Measurements from ENCODE around the gene INTS15.
"Not testable (repeated sequence)": the region's sequence is repeated elsewhere in the genome, so short reads cannot be mapped to it uniquely, and the experiment has no call there.

The INTS15 gene

DNA sequence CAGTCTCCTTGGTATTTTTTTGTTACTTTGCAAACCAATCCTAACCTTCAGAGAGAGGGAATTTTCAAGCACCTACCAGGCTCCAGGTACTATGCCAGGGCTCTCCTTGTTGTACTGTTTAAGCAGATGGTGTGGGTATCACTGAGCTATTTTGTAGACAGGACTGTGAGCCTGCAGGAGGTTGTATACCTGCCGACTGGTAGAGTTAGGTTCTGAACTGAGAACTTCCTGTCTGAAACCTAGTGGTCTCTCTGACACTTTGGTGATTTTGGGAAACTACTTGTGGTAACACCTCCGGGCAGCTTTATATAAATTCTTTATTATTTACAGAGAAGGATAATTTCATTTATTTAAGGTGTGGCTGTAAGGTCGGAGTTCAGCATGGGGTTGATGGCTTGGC lies 30.1 kb downstream of the INTS15 start:
- DNase-seq: no peak

DNA sequence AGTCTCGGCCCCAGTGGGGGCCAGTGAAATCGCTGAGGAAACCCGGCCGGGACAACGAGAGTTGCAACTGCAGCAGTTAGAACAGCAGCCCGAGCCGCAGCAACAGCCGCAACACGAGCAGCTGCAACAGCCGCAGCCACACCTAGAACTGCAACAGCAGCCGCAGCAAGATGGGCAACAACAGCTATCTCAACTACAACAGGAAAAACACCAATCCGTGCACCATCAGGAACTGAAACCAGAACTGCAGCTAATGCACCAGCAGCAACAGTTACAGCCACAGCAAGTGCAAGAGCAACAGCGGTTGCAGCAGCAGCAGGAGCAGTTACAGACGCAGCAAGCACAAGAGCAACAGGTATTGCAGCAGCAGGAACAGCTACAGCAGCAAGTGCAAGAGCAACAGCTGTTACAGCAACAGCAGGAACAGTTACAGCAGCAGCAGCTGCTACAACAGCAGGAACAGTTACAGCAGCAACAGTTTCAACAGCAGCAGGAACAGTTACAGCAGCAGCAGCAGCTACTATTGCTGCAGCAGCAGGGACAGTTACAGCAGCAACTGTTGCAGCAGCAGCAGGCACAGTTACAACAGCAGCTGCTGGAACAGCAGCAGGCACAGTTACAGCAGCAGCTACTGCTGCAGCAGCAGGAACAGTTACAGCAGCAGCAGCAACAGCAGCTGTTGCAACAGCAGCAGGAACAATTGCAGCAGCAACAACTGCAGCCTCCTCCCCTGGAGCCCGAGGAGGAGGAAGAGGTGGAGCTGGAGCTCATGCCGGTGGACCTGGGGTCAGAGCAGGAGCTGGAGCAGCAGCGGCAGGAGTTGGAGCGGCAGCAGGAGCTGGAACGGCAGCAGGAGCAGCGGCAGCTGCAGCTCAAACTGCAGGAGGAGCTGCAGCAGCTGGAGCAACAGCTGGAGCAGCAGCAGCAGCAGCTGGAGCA lies 31.6 kb downstream of the INTS15 start:
- no peak for DNase-seq

DNA sequence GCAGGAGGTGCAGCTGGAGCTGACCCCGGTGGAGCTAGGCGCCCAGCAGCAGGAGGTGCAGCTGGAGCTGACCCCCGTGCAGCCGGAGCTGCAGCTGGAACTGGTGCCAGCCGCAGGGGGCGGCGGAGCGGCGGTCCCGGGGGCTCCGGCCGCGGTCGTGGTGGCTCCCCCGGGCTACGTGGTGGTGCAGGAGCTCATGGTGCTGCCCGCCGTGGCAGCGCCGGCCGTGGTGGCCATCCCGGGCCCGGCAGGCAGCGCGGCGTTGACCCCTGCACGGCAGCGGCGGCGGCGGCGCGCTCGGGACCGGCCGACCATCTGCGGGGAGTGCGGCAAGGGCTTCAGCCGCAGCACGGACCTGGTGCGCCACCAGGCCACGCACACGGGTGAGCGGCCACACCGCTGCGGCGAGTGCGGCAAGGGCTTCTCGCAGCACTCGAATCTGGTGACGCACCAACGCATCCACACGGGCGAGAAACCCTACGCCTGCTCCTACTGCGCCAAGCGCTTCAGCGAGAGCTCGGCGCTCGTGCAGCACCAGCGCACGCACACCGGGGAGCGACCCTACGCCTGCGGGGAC lies 32.4 kb downstream of the INTS15 start:
- DNase-seq: no peak

DNA sequence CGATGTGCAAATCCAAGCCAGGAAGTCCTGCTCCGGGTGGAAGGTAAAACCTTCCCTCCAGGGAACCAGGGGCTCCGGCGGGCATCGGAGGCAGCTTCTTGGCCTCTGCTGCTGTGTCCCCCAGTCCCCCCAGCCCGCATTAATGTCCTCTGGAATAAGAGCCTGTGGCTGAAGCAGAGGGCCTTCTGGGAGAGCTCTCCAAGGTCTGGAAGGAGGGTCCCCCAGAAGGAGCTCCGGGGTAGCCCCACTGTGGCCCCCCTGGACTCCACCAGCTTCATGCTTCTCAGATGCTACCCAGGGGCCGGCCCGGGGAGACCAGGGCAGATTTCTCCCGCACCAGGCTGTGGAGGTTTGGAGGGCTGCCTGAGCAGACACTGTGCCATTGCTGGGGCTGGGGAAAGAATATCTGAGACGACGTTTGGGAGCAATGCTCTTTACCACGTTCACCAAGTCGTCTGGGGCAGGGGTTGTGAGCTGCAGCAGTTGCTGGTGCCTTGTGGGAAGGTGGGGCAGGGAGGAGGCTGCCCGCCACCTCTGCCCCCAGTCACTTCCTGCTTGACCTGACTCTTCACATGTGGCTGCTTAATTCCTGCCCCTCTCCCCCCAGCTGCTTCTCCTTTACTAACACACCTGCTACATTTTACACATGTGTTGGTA lies 33.9 kb downstream of the INTS15 start:
- DNase-seq: no peak

DNA sequence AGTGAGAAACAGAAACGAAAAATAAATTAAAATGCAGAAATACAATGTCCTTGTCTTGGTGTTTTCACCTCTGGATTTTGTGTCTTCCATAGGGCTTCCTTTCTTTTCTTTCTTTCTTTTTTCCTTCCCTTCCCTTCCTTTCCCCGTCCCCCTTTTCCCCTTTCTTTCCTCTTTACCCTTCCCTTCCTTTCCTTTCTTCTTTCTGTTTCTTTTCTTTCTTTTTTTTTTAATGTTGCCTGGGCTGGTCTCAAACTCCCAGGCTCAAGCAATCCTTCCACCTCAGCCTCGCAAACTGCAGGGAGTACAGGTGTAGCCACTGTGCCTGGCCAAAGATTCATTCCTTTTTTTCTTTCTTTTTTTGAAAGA lies 34.4 kb downstream of the INTS15 start:
- no peak for DNase-seq

DNA sequence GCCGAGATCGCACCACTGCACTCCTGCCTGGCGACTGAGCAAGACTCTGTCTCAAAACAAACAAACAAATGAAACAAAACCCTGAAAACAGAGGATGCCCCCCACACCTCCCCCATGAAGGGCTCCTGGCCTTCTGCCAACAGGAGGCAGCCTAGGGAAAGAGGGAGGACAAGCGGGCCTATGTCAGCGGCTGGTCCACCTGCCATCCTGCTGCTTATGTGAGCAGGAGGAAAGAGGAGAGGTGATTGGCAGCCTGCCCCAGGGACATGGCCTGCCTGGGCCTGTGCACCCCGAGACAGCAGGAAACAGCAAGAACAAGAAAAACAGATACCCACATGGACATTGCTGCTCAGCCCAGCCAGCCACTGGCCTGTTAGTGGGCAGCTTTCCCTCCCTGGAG lies 38.2 kb downstream of the INTS15 start:
- no peak for DNase-seq

DNA sequence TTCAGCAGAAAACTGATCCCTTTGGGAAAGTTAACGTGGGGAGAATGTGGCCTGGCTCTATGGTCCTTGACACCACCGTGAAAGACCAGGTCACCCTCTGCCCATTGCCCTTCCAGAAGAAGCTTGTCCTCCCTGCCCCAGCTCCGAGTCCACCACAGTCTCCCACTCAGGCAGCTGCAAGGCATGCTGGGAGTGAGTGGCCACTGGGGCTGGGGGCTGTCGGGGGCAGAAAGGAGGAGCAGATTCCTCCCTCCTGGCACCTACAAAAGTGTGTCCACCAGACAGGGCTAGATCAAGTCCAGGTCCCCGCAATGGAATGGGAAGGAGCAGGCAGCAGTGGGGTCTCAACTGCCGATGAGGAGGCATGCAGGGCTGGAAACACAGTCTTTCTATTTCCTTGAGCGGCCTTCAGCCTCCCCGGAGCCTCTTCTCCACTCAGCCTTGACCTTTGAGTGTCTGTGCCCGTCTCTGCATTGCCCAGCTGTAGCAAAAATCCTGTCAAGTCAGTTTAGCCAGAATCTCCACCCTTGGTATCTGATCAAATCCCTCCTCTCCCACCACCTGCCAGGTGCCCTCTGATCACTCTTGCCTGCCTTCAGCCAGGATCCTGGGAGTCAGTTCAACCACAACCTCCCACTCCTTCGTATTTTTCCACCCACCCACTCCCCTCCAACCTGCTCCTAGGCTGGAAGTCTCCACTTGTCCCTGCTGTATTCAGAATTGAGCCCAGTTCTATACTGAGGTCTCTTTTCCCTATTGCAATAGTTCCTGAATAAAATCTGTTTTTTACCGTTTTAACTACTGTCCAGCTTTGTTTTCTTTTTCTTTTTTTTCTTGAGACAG lies 40.4 kb downstream of the INTS15 start:
- DNase-seq: no peak

DNA sequence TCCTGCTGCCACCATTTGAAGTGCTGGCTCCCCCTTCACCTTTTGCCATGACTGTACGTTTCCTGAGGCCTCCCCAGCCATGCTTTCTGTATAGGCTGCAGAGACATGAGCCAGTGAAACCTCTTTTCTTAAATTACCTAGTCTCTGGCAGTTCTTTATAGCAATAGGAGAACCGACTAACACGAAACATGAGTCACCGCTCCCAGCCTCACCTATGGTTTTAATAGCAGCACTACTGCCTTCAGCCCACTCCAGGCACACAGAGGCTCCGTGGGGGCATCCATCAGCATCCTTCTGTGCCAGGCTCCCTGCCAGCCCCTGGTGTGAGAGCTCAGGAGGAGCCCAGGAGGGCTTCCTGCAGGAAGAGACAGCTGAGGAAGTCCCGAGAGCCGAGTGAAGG lies 41.8 kb downstream of the INTS15 start:
- DNase-seq: no peak

DNA sequence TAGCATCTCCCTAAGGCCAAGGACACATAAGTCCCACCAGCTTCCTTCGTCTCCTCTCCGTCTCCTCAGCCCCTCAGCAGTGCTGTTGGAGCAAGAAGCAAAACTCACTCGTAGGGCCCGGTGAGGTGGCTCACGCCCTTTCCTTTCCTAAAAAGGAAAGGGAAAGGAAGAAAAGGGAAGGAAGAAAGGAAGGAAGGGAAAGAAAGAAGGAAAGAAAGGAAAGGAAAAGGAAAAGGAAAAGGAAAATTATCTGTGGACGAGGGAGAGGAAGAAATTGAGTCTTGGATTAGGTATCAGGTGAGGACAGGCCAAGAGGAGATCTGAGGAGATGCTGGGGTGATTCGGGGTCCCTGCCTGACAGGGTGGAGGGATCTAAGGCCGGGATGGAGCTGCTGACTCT lies 44.2 kb downstream of the INTS15 start:
- DNase-seq: no peak

DNA sequence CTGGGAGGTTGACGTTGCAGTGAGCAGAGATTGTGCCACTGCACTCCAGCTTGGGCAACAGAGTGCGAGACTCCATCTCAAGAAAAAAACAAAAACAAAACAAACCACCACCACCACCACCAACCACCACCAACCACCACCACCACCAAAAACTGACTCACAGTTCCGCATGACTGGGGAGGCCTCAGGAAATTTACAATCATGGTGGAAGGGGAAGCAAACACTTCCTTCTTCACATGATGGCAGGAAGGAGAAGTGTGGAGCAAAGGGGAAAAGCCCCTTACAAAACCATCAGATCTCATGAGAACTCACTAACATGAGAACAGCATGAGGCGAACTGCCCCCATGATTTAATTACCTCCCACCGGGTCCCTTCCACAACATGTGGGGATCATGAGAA lies 45.1 kb downstream of the INTS15 start:
- DNase-seq: not testable (repeated sequence)

DNA sequence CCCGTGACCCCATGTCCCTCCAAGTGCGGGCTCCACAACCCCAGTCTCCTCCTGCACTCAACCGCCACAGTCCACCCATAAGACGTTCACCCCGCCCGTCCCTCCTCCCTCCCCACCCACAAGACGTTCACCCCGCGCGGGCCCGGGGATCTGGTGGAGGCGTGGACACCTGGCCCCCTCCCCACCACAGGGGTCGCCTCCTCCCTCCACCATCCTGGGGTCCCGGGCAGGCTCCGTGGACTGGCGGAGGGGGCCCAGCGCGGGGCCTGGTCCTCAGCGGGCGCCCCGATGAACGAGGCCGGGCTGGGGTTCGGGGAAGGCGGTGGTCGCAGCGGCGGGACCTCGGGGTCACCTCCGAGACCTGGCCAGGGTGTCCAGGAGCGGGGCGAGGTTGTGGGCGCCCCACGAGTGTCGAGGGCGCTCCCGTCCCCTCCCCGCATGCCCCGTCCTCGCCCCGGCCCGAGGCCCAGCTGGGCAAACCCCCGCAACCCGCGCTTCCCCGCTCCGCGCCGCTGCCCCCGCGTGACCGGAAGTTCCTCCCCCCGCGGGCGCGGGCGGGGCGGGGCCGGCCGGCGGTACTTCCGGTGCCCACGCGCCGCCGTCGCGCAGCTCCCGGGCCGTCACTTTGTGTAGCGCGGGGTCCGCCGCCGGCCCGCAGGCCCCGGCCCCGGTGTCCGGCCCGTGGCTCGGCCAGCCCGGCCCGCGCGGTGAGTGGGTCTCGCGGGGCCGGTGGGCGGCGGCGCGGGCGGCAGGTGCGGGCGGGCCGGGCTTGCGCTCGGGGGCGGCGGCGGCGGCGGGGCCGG lies 47.1 kb downstream of the INTS15 start, which contains the start of gene ZNF316:
Gene ZNF316, plus strand, starts transcription at position 578 of the 803 bp plus-strand sequence. CDS start 5,092 bp downstream, outside the sequence.
- DNase-seq: peak; percentile 54

DNA sequence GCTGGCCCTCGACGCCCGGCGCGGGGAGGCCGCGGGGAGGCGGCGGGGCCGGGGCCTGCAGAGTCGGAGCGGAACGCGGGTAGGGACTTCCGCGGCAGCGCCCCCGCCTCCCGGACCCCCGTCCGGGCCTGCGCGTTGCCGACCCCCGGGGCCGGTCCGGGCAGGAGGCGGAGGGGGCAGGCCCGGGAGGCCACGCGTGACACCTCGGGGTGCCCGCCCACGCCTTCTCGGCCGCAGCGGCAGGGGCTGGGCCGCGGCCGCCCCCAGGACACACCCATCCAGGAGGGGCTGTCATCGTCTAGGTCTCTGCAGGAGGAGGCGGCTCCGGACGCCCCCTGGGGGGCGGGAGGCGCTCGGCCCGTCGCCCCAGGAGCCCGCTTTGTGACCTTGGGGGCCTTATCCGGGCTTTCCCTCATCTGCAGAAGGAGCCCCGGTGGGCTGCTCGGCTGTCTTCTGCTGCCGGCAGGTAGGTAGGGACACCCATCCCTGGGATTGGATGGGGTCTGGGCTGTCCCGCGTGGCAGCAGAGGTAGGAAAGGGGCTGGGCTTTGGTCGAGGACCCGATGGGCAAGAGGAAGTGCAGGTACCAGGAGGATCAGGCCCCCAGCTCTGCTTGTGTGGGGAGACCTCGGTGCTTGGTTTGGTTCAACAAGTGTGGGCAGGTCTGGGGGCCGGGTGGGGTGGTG lies 47.9 kb downstream of the INTS15 start:
- no peak for DNase-seq

DNA sequence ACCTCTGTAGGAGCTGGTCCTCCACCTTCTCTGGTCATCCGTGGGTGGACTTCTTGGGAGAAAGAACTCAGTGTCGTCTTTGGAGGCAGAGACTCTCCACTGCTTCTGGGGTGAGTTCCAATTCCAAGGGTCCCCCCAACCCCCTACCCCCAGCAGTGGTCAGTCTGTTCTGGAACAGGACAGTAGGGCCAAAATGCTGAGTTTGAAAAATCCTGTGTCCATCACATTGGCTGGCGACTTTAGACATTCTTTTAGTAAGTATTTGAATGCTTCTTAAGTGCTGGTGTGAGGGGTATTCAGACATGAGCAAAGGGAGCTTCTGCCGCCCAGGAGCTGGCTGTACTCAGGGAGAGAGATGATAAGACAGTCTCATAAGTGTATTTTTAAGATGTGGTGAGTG lies 49.2 kb downstream of the INTS15 start:
- no peak for DNase-seq

DNA sequence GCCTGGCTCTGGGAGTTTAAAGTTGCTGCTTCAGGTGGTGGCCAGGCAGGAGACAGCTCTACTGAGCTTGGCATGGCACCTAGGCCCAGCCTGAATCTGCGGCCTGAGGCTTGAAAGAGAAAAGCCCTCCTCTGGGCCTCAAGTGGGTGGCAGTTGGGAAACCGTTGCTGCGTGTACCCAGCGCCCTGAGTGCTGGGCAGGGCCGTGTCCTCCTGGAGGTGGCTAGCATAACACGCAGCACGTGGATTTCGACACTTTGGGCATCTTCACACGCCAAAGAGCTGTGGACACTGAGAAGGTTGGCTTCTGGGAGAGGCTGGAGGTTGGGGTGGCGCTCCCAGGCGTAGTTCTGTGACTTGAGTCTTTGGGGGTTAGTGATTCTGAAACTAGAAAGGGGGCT lies 49.8 kb downstream of the INTS15 start:
- no peak for DNase-seq

DNA sequence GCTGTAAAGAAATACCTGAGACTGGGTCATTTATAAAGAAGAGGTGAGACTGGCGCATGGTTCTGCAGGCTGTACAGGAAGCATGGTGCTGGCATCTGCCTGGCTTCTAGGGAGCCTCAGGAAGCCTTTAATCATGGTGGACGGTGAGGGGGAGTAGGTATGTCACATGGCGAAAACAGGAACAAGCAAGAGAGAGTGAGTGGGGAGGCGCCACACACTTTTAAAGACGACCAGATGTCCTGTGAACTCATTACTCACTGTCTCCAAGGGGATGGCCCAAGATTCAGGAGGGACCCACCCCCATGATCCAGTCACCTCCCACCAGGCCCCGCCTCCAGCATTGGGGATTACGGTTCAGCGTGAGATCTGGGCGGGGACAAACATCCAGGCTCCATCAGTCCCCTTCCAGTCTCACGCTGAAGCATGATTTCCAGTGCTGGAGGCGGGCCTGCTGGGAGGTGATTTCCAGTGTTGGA lies 50.5 kb downstream of the INTS15 start:
- no peak for DNase-seq

DNA sequence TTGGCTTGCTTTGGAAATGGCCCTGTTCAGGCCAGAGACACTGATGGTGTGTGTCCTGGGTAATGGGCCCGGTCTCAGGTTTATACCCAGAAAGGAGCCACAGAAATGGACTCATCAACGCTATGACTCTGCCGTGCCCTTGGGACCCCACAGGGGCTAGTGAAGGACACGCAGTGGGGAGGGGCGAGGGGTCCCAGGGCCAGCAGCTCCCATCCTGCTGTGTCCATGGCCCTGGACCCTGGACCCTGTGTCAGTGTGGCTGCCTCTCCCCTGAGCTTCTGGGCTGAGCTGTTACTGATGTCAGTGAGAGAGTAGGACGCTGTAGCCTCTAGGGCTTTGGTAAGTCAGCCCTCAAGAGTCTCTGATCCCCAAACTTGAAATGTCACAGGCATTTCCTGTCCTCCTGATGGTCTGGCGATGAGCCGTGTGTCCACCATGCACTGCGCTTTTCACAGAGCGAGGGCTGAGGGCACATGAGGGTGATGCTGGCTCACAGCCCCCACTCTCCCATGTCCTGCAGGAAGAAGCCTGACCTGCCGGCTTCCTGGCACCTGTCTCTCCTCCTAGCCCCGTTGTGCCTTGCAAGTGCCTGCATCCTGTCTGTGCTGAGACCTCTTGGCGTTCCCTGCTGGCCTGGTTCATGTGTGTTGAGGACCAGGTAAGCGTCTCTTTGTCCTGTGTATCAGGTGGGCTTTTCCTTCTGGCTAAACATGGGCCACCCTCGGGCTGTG lies 51.6 kb downstream of the INTS15 start:
- DNase-seq: no peak

DNA sequence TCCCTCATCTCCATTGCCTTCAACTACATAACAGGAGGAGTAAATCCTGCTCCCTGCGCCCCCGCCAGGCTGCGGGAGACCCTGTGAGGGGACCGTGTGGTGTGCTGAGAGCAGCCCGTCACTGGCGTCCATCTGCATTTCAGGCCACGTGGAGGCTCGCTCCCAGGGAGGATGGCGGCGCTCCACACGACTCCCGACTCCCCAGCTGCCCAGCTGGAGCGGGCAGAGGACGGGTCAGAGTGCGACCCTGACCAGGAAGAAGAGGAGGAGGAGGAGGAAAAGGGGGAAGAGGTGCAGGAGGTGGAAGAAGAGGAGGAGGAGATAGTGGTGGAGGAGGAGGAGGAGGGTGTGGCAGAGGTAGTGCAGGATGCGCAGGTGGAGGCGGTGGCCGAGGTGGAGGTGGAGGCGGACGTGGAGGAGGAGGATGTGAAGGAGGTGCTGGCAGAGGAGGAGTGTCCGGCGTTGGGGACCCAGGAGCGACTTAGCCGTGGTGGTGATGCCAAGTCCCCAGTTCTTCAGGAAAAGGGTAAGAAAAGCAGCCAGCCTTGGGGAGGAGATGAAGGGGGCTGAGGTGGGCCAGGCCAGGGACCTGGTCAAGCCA lies 52.5 kb downstream of the INTS15 start:
- DNase-seq: no peak

DNA sequence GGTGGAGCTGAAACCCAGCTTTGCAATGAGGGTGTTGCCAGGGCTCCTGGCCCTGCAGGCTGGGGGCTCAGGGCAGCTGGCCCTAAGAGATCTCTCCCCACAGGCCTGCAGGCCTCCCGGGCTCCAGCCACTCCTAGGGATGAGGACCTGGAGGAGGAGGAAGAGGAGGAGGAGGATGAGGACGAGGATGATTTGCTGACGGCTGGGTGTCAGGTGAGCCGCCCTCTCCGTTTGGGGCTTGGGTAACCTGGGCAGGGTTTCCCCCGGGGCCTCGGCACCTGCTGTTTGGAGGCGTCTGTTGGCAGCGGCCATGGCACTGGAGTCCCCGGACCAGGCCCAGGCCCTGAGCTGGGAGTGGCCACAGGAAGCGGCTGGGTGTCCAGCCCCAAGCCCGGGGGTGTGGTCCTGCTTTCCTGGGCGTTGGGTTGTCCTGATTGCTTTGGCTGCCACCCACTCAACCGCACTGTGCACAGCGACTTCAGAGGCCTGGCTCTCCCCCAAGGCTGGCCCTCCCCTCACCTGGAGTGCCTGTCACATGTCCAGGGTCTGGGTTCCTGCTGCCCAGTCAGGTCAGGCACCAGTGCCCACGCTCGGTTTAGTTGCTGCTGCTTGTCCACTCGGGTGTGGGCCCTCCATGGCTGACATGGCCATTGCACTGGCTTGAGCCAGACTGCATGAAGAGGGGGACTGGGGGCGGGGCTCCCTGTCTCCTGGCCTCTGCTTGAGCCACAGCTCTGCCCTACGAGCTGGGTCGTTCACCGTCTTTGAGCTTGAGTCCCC lies 53.2 kb downstream of the INTS15 start:
- no peak for DNase-seq

DNA sequence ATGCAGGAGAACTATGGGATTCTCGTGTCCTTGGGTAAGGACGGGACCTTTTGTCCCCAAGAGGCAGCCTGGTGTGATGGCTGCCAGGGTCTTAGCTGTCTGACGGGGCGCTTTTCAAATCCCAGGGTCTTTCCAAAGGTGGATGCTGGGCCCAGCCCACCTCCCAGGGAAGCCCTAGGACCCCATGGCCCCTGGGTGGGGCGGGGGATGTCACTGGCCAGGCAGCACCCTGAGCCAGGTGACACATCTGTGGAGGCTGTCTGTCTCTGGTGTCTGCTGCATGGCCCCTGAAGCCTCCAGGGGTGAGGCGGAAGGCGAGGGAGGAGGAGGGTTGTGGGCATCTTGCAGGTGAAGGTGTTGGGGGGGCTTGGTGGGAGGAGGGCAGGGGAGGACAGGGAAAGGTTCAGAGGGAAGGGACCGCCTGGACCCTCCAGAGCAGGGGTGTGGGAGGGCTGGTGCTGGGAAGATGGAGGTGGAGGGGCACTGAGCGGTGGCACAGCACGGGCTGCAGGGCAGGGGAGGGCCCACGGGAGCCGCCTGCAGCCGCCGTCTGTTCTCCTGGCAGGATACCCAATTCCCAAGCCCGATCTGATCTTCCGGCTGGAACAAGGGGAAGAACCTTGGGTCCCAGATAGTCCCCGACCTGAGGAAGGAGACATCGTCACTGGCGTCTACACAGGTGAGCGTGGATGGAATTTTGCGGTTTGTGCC lies 54.2 kb downstream of the INTS15 start:
- no peak for DNase-seq

Measured in right hindlimb (tissue), 1 donor.